ENCODE data around the gene SURF2.
A peak's percentile ranks its signal among the peaks of the same experiment; 100 is the strongest.

Gene SURF2

GRCh38 chr9:133404454-133405002, 48.2 kb downstream of the SURF2 start:
- no peak for DNase-seq

DNA sequence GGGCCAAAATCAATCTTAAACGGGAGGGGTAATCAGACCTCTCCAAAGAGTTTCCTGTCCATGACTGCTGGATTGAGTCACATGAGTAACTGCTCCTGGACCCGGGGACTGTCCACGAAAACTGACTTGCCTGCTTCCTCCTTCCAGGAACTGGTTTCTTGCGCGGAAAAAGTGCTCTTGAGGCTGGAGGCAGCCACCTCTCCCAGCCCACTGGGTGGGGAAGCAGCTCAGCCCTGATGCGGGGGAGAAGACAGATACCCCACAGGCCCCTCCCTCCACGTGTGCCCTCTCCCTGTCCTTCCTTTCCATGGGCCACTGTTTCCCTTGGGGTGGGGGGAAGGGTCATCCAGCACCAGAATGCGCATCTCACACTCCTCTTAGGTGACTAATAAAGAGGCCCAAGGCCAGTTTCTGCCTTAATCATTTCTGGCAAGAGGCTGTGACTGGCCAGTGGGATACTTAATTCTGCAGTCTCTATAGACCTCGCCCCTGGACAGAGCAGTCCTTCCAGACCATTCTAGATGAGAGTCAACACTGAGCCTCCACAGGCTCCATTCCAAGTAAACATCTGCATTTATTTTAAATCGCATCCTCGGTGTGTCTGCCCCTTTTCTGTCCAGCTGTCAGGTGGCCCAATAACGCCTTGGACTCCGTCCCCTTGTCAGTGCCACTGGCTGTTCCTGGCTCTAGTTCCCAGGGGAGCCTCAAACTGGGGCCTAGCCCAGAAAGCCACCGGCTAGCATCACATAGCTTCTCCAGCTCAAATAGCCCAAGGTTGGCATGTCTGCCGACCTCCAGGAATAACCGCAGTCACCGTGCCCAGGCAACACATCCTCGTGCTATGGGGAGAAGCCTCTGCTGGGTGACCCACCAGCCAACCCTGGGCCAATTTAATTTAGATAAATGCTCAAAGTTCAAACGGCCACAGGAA, 49.4 kb downstream of the SURF2 start:
- no peak for DNase-seq

GRCh38 chr9:133406480-133407307, 50.3 kb downstream of the SURF2 start:
- DNase-seq = peak; percentile 79

DNA sequence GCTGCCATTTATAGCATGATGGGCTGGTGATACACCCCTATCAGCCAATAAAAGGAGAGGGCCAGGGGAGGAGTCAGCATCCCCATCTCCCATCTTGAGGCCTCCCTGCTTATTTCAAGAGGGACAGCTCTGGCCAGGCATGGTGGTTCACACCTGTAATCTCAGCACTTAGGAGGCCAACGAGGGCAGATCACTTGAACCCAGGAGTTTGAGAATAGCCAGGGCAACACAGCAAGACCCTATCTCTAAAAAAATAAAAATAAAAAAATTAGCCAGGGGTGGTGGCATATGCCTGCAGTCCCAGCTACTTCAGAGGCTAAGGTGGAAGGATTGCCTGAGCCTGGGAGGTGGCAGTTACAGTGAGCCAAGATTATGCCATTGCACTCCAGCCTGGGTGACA, 51.7 kb downstream of the SURF2 start:
- DNase-seq = no peak

All from activated CD4-positive, CD25-positive, alpha-beta regulatory T cell treated with anti-CD3 and anti-CD28 coated beads, Interleukin-2, amount 50 U/mL, for 72 hours (primary cell).